Activated T-cell treated with anti-CD3 and anti-CD28 coated beads, Interleukin-2, amount 50 U/mL, for 24 hours (primary cell): ENCODE results near the gene PAXIP1.

ENCODE experiments used
- DNase-seq: peaks from one replicate; pipeline ENCODE4 v3.0.0-alpha.2; 2020
- H3K27ac Mint-ChIP-seq: 2 replicates; pipeline ENCODE4 v1.8.0; 2020; ENCODE audit warnings: mild to moderate bottlenecking, mixed read lengths
- H3K27me3 Mint-ChIP-seq: 2 replicates; pipeline ENCODE4 v1.8.0; 2020; ENCODE audit warnings: mixed read lengths
- H3K36me3 Mint-ChIP-seq: 2 replicates; pipeline ENCODE4 v1.8.0; 2020; ENCODE audit warnings: low read depth, mixed read lengths
- H3K4me1 Mint-ChIP-seq: 2 replicates; pipeline ENCODE4 v1.8.0; 2020; ENCODE audit warnings: low read depth, mixed read lengths
- H3K4me3 Mint-ChIP-seq: 2 replicates; pipeline ENCODE4 v1.8.0; 2020; ENCODE audit warnings: mild to moderate bottlenecking, moderate library complexity, mixed read lengths
- H3K9me3 Mint-ChIP-seq: 2 replicates; pipeline ENCODE4 v1.8.0; 2020; ENCODE audit warnings: mixed read lengths

PAXIP1 gene

DNA sequence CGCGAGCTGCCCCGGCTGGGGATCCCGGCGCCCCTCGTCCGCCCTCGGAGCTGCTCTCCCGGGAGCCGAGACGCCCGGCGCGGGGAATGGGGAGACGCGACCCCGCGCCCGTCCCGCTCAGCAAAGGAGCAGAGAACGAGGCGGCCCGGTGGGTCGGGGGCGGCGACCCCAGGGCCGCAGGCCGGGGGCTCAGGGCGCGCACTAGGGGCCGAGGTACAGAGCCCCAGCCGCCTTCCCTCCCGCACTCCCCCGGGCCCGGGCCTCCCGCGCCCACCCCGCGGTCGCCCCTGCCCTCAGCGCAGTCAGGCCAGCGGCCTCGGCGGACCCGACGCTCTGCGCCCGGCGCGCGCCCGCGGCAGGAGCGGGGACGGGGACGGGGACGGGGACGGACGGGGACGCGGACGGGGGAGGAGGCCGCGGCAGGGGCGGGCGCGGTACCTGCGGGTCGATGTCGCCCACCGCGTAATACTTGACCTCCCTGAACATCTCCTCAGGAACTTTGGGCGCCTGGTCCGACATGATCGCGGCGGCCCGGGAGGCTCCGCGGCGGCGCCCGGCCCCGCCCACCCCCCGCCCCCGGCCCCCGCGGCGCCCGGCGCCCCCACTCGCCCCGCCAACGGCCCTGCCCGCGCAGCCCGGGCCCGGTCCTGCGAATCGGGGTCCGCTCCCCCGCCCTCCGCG is 373 bp downstream of the PAXIP1 start:
- Mint-ChIP-seq H3K36me3 (peaks cover 49% of the 10 kb centered on the region), H3K4me1 (peaks cover 19% of the 10 kb centered on the region), H3K9me3 (no peaks in the 10 kb centered on the region), H3K27me3 (no peaks in the 10 kb centered on the region), H3K27ac (no peak overlapping the region), H3K4me3 (peak overlapping the region; percentile 63)
- peak; percentile 73 for DNase-seq

DNA sequence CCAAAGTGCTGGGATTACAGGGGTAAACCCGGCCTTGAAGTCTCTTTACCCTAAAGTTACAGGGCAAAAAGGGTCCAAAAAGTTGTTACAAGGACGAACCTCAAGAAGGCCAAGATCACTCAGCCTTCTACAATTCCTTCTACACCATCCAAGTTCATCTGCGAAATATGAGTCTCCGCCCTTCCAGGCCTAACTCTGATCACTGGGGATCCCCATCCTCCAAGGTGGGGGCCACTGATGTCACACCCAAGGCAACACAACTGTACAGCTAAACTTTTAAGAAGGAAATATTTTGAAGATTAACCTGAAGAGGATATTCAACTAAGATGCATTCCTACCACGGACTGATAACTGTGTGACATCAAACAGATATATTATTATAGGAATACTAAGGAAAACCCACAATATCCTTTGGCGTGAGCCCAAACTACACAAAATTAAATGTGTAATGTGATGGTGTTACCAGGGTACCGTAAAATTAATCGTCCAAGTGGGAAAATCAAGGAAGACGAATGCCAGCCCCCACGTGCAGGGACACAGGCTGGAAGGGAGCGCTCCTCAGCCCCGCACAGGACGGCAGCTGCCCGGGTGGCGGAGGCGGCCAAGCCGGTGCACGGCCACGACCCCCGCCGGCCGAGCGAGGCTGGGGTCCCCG is 1.0 kb downstream of the PAXIP1 start:
- H3K4me3 Mint-ChIP-seq: no peak overlapping the region
- peaks cover 22% of the 10 kb centered on the region for H3K4me1 Mint-ChIP-seq
- H3K27ac Mint-ChIP-seq: peak overlapping the region; percentile 91
- no peaks in the 10 kb centered on the region for H3K27me3 Mint-ChIP-seq
- H3K9me3 Mint-ChIP-seq: no peaks in the 10 kb centered on the region
- H3K36me3 Mint-ChIP-seq: peaks cover 49% of the 10 kb centered on the region
- no peak for DNase-seq

DNA sequence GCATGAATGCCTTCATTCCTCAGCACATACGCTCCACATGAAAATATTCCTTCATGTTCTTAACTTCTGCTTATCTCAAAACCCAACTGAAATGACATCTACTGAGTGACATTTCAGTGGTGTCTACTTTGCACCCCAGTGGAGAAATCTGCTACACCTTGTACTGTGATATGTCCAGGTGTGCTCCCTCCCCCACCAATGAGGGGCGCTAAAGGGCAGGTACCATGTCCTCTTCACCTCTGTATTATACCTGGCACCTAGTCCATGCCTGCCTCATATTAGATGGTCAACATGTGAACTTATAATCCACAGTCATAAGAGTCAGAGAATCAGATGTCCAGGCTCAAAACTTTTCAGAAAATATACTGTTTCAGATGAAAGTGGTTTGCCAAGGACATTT is 2.1 kb downstream of the PAXIP1 start:
- Mint-ChIP-seq H3K4me1 (peaks cover 20% of the 10 kb centered on the region), H3K9me3 (no peaks in the 10 kb centered on the region), H3K36me3 (peaks cover 49% of the 10 kb centered on the region), H3K27me3 (no peaks in the 10 kb centered on the region), H3K4me3 (no peak overlapping the region), H3K27ac (no peak overlapping the region)
- no peak for DNase-seq

GRCh38 chr7:154998481-154998880 is 4.4 kb downstream of the PAXIP1 start:
- H3K27me3 Mint-ChIP-seq: no peaks in the 10 kb centered on the region
- no peak overlapping the region for H3K4me3 Mint-ChIP-seq
- no peak overlapping the region for H3K27ac Mint-ChIP-seq
- H3K9me3 Mint-ChIP-seq: no peaks in the 10 kb centered on the region
- peaks cover 9% of the 10 kb centered on the region for H3K4me1 Mint-ChIP-seq
- no peak for DNase-seq
- H3K36me3 Mint-ChIP-seq: peaks cover 51% of the 10 kb centered on the region

DNA sequence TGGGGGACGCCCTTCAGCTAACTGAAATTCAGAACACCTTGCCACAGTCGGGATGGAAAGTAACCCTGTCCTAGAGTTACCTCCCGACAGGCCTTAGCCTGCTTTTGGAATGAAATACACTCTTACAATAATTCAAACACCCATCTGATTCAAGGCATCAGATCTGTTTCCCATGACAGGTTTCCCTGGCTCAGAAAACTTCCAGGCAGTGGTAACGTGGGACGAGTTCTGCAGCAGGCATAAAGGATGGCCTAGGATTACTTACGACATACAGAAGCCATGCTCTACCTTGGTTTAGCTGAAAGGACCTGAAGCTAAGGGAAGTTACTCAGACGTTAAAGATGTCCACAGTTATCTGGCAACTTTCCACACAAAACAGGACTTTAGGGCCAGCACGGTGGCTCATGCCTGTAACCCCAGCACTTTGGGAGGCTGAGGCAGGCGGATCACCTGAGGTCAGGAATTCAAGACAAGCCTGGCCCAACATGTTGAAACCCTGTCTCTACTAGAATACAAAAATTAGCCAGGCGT is 5.0 kb downstream of the PAXIP1 start:
- Mint-ChIP-seq H3K4me1 (peaks cover 9% of the 10 kb centered on the region), H3K27me3 (no peaks in the 10 kb centered on the region), H3K9me3 (no peaks in the 10 kb centered on the region), H3K4me3 (no peak overlapping the region), H3K27ac (no peak overlapping the region), H3K36me3 (peaks cover 57% of the 10 kb centered on the region)
- DNase-seq: no peak

DNA sequence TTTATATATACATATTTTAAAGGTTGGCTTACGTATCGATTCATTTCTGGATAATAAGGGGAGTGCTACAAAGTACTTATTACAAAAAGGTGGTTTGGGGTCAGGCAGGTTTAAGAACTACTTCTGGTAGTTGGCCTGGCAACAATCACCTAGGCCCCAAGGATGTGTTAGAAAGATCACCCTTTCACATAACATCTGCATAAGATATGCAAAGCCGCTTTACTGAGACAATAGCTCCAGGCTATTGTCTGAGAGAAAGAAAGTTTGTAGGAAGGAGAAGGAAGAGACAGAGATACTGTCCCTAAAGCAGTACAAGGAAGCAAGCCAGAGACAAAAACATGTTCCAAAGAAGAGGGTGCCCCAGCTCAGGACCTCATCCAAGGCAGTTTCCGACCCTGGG is 6.2 kb downstream of the PAXIP1 start:
- no peak overlapping the region for H3K4me3 Mint-ChIP-seq
- no peaks in the 10 kb centered on the region for H3K9me3 Mint-ChIP-seq
- peaks cover 8% of the 10 kb centered on the region for H3K4me1 Mint-ChIP-seq
- no peak for DNase-seq
- no peaks in the 10 kb centered on the region for H3K27me3 Mint-ChIP-seq
- H3K36me3 Mint-ChIP-seq: peaks cover 65% of the 10 kb centered on the region
- no peak overlapping the region for H3K27ac Mint-ChIP-seq

DNA sequence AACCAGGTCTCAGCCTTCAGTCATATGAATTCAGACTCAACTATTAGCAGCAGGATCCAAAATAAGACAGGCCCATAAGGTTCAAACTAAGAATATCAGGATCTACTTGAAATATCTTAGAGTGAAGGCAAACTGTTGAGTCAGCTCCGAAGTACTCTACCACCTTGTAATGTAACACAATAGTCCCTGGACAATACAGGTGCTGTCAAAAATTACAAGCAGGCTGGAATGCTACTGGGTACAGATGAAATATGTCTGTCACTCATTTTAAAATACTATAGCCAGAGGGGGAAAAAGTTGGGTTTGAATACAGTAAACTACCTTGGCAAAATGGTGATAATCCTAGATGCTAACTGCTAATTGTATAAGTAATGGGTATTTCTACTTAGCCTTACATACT is 6.8 kb downstream of the PAXIP1 start:
- no peak for DNase-seq
- Mint-ChIP-seq H3K4me1 (peaks cover 5% of the 10 kb centered on the region), H3K9me3 (no peaks in the 10 kb centered on the region), H3K4me3 (no peak overlapping the region), H3K36me3 (peaks cover 68% of the 10 kb centered on the region), H3K27me3 (no peaks in the 10 kb centered on the region), H3K27ac (no peak overlapping the region)

- Mint-ChIP-seq H3K4me1 (peaks cover 5% of the 10 kb centered on the region), H3K27ac (no peak overlapping the region), H3K36me3 (peaks cover 77% of the 10 kb centered on the region), H3K27me3 (no peaks in the 10 kb centered on the region), H3K4me3 (no peak overlapping the region), H3K9me3 (no peaks in the 10 kb centered on the region)
- DNase-seq: no peak
Measured at GRCh38 chr7:154994996-154995395, 7.9 kb downstream of the PAXIP1 start.

- H3K4me1 Mint-ChIP-seq: no peaks in the 10 kb centered on the region
- H3K27ac Mint-ChIP-seq: no peak overlapping the region
- H3K27me3 Mint-ChIP-seq: no peaks in the 10 kb centered on the region
- H3K4me3 Mint-ChIP-seq: no peak overlapping the region
- H3K9me3 Mint-ChIP-seq: no peaks in the 10 kb centered on the region
- DNase-seq: no peak
- H3K36me3 Mint-ChIP-seq: peaks cover 92% of the 10 kb centered on the region
Measured at GRCh38 chr7:154990964-154991540, 11.9 kb downstream of the PAXIP1 start.

DNA sequence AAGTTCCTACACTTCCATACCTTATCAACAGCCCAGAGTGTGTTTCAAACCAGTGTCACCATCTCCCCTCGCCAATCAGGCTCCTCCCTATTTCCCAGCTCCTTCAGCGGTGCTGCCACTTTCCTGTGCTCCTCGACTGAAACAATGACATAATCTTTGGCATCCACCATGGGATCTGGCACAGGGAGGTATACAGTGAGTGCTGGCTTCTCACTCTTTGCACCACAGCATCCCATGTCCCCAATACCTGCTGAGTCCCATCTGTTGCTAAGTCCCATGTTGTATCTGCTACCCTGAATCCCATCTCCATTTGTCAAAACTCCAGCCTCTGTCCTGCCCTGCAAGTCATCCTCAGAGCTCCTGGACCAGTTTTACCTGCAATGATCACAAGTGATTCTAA is 15.4 kb downstream of the PAXIP1 start:
- Mint-ChIP-seq H3K36me3 (peaks cover 72% of the 10 kb centered on the region), H3K4me3 (no peak overlapping the region), H3K4me1 (no peaks in the 10 kb centered on the region), H3K9me3 (no peaks in the 10 kb centered on the region), H3K27me3 (no peaks in the 10 kb centered on the region), H3K27ac (no peak overlapping the region)
- DNase-seq: no peak

GRCh38 chr7:154986200-154986945 is 16.6 kb downstream of the PAXIP1 start:
- H3K4me1 Mint-ChIP-seq: no peaks in the 10 kb centered on the region
- H3K27me3 Mint-ChIP-seq: no peaks in the 10 kb centered on the region
- no peak overlapping the region for H3K4me3 Mint-ChIP-seq
- H3K9me3 Mint-ChIP-seq: no peaks in the 10 kb centered on the region
- H3K36me3 Mint-ChIP-seq: peaks cover 69% of the 10 kb centered on the region
- no peak overlapping the region for H3K27ac Mint-ChIP-seq
- no peak for DNase-seq

DNA sequence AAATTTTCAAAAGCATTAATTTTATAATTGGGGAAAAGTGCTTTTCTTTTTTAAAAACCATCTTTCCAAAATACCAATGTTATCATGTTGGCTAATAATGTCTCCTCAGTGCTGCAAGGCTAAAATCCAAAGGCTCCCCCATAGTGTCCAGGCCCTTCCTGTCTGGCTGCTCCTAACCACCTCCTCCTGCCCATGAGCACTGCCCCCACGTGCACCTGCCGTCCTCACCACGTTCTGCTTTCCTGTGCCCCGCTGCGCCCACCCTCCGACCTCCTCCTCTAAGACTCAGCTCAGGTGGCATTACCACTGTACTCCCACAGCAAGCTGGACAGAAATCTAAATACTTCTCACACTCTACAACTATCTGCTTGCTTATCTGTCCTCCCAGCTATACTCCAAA is 17.7 kb downstream of the PAXIP1 start:
- no peak overlapping the region for H3K4me3 Mint-ChIP-seq
- H3K27me3 Mint-ChIP-seq: no peaks in the 10 kb centered on the region
- H3K27ac Mint-ChIP-seq: no peak overlapping the region

GRCh38 chr7:154984601-154985188 is 18.2 kb downstream of the PAXIP1 start:
- Mint-ChIP-seq H3K36me3 (peaks cover 67% of the 10 kb centered on the region), H3K27ac (no peak overlapping the region), H3K4me3 (no peak overlapping the region), H3K9me3 (no peaks in the 10 kb centered on the region), H3K27me3 (no peaks in the 10 kb centered on the region), H3K4me1 (no peaks in the 10 kb centered on the region)
- DNase-seq: no peak

More for the DNA sequence above, 17.7 kb downstream of the PAXIP1 start:
- no peaks in the 10 kb centered on the region for H3K9me3 Mint-ChIP-seq
- DNase-seq: no peak
- H3K36me3 Mint-ChIP-seq: peaks cover 69% of the 10 kb centered on the region
- H3K4me1 Mint-ChIP-seq: no peaks in the 10 kb centered on the region

- Mint-ChIP-seq H3K9me3 (no peaks in the 10 kb centered on the region), H3K36me3 (peaks cover 79% of the 10 kb centered on the region), H3K4me1 (peaks cover 13% of the 10 kb centered on the region), H3K4me3 (no peak overlapping the region), H3K27ac (no peak overlapping the region), H3K27me3 (no peaks in the 10 kb centered on the region)
- no peak for DNase-seq
Measured at GRCh38 chr7:154978017-154978416, 24.9 kb downstream of the PAXIP1 start.
